DND-41 (cell line): ENCODE data around the gene PUSL1.

Source experiments
- CTCF ChIP-seq: IDR thresholded peaks from 2 replicates; pipeline ENCODE4 v1.5.1; 2012; ENCODE audit warnings: borderline replicate concordance, low read length, moderate library complexity, mild to moderate bottlenecking; ENCODE audit not compliant: poor library complexity, severe bottlenecking; ENCODE audit errors: extremely low read depth
- EZH2 ChIP-seq: IDR thresholded peaks from 3 replicates; pipeline ENCODE4 v1.6.1; 2012; ENCODE audit warnings: borderline replicate concordance, low read depth, mild to moderate bottlenecking, moderate library complexity, low read length, inconsistent platforms; ENCODE audit not compliant: severe bottlenecking

DNA sequence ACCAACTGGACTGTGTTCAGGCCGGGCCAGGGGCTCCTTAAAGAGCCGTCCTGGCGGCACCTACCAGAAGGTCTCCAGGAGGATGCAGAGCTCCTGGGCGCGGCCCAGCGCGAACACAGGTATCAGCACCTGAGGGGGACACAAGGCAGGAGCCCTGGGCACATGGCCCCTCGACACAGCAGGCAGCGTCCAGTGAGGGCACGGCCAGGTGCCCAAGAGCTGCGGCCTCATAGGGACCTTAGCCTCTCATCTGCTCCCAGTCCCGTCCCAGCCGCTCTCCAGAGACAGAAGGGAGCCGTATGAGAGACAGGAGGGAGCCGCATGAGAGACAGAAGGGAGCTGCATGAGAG, 5.8 kb downstream of the PUSL1 start:
- TF ChIP-seq CTCF (no peak), EZH2 (no peak)
